CD14-positive monocyte (primary cell): ENCODE measurements around the gene ATE1. TPM values are rescaled to one million over a fixed set of nuclear protein-coding genes. Genes with fewer than 3 reads are reported as not detected.
"Not testable (repeated sequence)": the region's sequence is repeated elsewhere in the genome, so short reads cannot be mapped to it uniquely, and the experiment has no call there.

ENCODE experiments used
- DNase-seq, 3 donors: peaks; one replicate each; pipeline ENCODE4 v3.0.0-alpha.2; 2011 to 2022
- H2AFZ ChIP-seq: 2 replicates; pipeline ENCODE4 v1.6.0; 2012; ENCODE audit warnings: mild to moderate bottlenecking, low read depth, low read length, inconsistent platforms; ENCODE audit not compliant: insufficient read depth, poor library complexity, severe bottlenecking
- H3K27ac ChIP-seq, 2 donors: 1 replicate in 1 of 2; 2 replicates in 1 of 2; pipeline ENCODE4 v1.5.1; 2012 to 2013; ENCODE audit warnings: low read length in 2 of 2, control low read depth in 1 of 2, inconsistent platforms in 1 of 2, low read depth in 1 of 2, mild to moderate bottlenecking in 1 of 2
- H3K27me3 ChIP-seq, 2 donors: one replicate each; pipeline versions ENCODE4 v1.6.0 to v1.6.1; 2011 to 2013; ENCODE audit warnings: low read length in 2 of 2; ENCODE audit not compliant: control insufficient read depth in 2 of 2, insufficient read depth in 2 of 2
- H3K36me3 ChIP-seq, 2 donors: replicated peaks in 1 of 2; 1 replicate in 1 of 2; 2 replicates in 1 of 2; pipeline versions ENCODE4 v1.5.1 to v1.6.1; 2012 to 2013; ENCODE audit warnings: low read length in 2 of 2, control low read depth in 1 of 2, inconsistent platforms in 1 of 2, mild to moderate bottlenecking in 1 of 2; ENCODE audit not compliant: insufficient read depth in 2 of 2, control insufficient read depth in 1 of 2
- H3K4me1 ChIP-seq, 2 donors: 1 replicate in 1 of 2; 2 replicates in 1 of 2; pipeline versions ENCODE4 v1.5.1 to v1.6.1; 2012 to 2013; ENCODE audit warnings: low read length in 2 of 2, control low read depth in 1 of 2, inconsistent platforms in 1 of 2, mild to moderate bottlenecking in 1 of 2, moderate library complexity in 1 of 2; ENCODE audit not compliant: insufficient read depth in 2 of 2, control insufficient read depth in 1 of 2
- H3K4me2 ChIP-seq: replicated peaks from 2 replicates; pipeline ENCODE3; 2012; ENCODE audit warnings: low read length, moderate library complexity, mild to moderate bottlenecking; ENCODE audit not compliant: poor library complexity, severe bottlenecking; ENCODE audit errors: extremely low read depth
- H3K4me3 ChIP-seq, 3 experiments: fragments of 200-600 bp in 1 of 3; sonication (generic) in 1 of 3; replicated peaks in 1 of 3; 1 replicate in 2 of 3; 2 replicates in 1 of 3; pipeline ENCODE4 v1.5.1; 2011 to 2013; ENCODE audit warnings: low read length in 3 of 3, mild to moderate bottlenecking in 3 of 3, control low read depth in 2 of 3, low read depth in 2 of 3, inconsistent platforms in 1 of 3, moderate library complexity in 1 of 3
- H3K79me2 ChIP-seq: 2 replicates; pipeline ENCODE4 v1.6.0; 2012; ENCODE audit warnings: mild to moderate bottlenecking, control low read depth, inconsistent platforms, low read length, moderate library complexity; ENCODE audit not compliant: insufficient read depth
- H3K9ac ChIP-seq: 2 replicates; pipeline ENCODE4 v1.6.0; 2017; ENCODE audit warnings: low read length, mild to moderate bottlenecking; ENCODE audit not compliant: insufficient read depth, poor library complexity, severe bottlenecking
- H3K9me3 ChIP-seq, 2 donors: replicated peaks in 1 of 2; 1 replicate in 1 of 2; 2 replicates in 1 of 2; pipeline versions ENCODE4 v1.5.1 to v1.6.1; 2012 to 2013; ENCODE audit warnings: low read length in 2 of 2, control low read depth in 1 of 2; ENCODE audit not compliant: control insufficient read depth in 1 of 2, insufficient read depth in 1 of 2
- H4K20me1 ChIP-seq: 2 replicates; pipeline ENCODE4 v1.6.0; 2012; ENCODE audit warnings: mild to moderate bottlenecking, low read length, control low read depth, moderate library complexity; ENCODE audit not compliant: insufficient read depth
- H3K27ac Mint-ChIP-seq, 7 donors: one replicate each; pipeline ENCODE4 v1.8.0; 2020; ENCODE audit warnings: mild to moderate bottlenecking in 7 of 7, mixed read lengths in 7 of 7, moderate library complexity in 6 of 7, inconsistent platforms in 2 of 7
- H3K27me3 Mint-ChIP-seq, 3 donors: one replicate each; pipeline ENCODE4 v1.8.0; 2021 to 2022; ENCODE audit warnings: low read depth in 3 of 3, mild to moderate bottlenecking in 3 of 3, mixed read lengths in 3 of 3, moderate library complexity in 3 of 3, inconsistent platforms in 1 of 3
- H3K36me3 Mint-ChIP-seq, 2 donors: one replicate each; pipeline ENCODE4 v1.8.0; 2020; ENCODE audit warnings: mixed read lengths in 2 of 2, inconsistent platforms in 1 of 2, mild to moderate bottlenecking in 1 of 2
- H3K4me1 Mint-ChIP-seq: one replicate; pipeline ENCODE4 v1.8.0; 2020; ENCODE audit warnings: mild to moderate bottlenecking, mixed read lengths
- H3K4me3 Mint-ChIP-seq, 2 donors: one replicate each; pipeline ENCODE4 v1.8.0; 2020; ENCODE audit warnings: mild to moderate bottlenecking in 2 of 2, mixed read lengths in 2 of 2, moderate library complexity in 1 of 2
- H3K9me3 Mint-ChIP-seq, 7 donors: one replicate each; pipeline ENCODE4 v1.8.0; 2020 to 2022; ENCODE audit warnings: mixed read lengths in 7 of 7, mild to moderate bottlenecking in 6 of 7, moderate library complexity in 6 of 7, inconsistent platforms in 2 of 7
- WGBS: methylation state at CpG from one replicate; pipeline ENCODE4 v1.1.5; 2013; ENCODE audit warnings: missing lambda C conversion rate; ENCODE audit not compliant: insufficient coverage; 5-methylcytosine and 5-hydroxymethylcytosine counted together
- intact Hi-C, 2 donors: fragments of 100-400 bp; cut with micrococcal nuclease; formaldehyde crosslinking; loops; one replicate each; pipeline versions ENCODE4 v1.15.0 to v1.15.1; 2023
- polyA plus RNA-seq, 3 donors: library from polyadenylated mRNA; depleted of rRNA in 1 of 3; unstranded in 2 of 3; stranded (reverse) in 1 of 3; fragments of 300-500 nt in 2 of 3; fragments of >200 nt in 1 of 3; fragmentation: Illumina TruSeq in 2 of 3; gene quantifications; 1 replicate in 2 of 3; 2 replicates in 1 of 3; pipeline ENCODE4 v1.2.3, GENCODE V29; 2012 to 2021
- TF ChIP-seq, protein P1 (sequence below): fragments of 200-600 bp; IDR thresholded peaks from one replicate; pipeline ENCODE4 v1.8.0; 2022; ENCODE audit warnings: antibody characterized with exemption, mild to moderate bottlenecking

The ATE1 gene
- polyA plus RNA-seq, 3 donors, result 9.2 to 19.5 (median 15.8) TPM

DNA sequence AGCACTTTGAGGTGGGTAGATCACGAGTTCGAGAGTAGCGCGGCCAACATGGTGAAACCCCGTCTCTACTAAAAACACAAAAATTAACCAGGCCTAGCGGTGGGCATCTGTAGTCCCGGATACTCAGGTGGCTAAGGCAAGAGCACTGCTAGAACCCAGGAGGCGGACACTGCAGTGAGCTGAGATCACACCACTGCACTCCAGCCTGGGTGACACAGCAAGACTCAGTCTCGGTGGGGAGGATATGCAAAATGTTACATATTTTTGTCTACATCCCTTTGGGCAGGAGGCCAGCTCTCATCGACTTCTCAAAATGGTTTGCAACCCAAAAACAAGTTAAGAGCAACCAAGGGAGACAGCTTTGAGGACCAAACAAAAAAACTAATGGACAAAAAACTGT, 8.2 kb downstream of the ATE1 start:
- peak overlapping the region in 1 of 7 donors; percentile 18 for H3K27ac Mint-ChIP-seq
- Histone ChIP-seq H3K27me3 (no peaks in the 10 kb centered on the region), H3K4me1 (no peaks in the 10 kb centered on the region), H3K79me2 (no peaks in the 10 kb centered on the region), H3K27ac (no peak overlapping the region), H4K20me1 (no peaks in the 10 kb centered on the region), H3K4me3 (no peak overlapping the region), H3K9me3 (no peaks in the 10 kb centered on the region), H3K36me3 (peaks cover 16 to 64% of the 10 kb centered on the region in 2 donors), H3K9ac (no peak overlapping the region), H2AFZ (no peak overlapping the region), H3K4me2 (no peak overlapping the region)
- no peaks in the 10 kb centered on the region for H3K27me3 Mint-ChIP-seq
- WGBS, result 100% methylated on average over 6 of the region's 10 CpGs
- peaks cover 0 to 10% (median 2%) of the 10 kb centered on the region in 7 donors for H3K9me3 Mint-ChIP-seq
- intact Hi-C loops, result loop anchor here in 1 of 2 donors (10.0 kb wide), 1 partner anchor 1085 kb away; the partner anchor contains the start of genes ACADSB and IKZF5
- DNase-seq, result no peak
- no peak overlapping the region for H3K4me3 Mint-ChIP-seq
- TF ChIP-seq, protein P1, sequence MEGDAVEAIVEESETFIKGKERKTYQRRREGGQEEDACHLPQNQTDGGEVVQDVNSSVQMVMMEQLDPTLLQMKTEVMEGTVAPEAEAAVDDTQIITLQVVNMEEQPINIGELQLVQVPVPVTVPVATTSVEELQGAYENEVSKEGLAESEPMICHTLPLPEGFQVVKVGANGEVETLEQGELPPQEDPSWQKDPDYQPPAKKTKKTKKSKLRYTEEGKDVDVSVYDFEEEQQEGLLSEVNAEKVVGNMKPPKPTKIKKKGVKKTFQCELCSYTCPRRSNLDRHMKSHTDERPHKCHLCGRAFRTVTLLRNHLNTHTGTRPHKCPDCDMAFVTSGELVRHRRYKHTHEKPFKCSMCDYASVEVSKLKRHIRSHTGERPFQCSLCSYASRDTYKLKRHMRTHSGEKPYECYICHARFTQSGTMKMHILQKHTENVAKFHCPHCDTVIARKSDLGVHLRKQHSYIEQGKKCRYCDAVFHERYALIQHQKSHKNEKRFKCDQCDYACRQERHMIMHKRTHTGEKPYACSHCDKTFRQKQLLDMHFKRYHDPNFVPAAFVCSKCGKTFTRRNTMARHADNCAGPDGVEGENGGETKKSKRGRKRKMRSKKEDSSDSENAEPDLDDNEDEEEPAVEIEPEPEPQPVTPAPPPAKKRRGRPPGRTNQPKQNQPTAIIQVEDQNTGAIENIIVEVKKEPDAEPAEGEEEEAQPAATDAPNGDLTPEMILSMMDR, result no peak
- peaks cover 56 to 73% of the 10 kb centered on the region in 2 donors for H3K36me3 Mint-ChIP-seq
- no peaks in the 10 kb centered on the region for H3K4me1 Mint-ChIP-seq

DNA sequence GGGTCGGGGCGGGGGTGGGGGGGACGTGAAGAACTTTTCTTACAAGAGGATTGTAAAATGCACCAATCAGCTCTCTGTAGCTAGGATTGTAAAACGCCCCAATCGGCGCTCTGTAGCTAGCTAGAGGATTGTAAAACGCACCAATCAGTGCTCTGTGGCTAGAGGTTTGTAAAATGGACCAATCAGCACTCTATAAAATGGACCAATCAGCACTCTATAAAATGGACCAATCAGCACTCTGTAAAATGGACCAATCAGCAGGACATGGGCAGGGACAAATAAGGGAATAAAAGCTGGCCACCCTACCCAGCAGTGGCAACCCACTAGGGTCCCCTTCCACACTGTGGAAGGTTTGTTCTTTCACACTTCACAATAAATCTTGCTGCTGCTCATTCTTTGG, 9.0 kb downstream of the ATE1 start:
- H2AFZ ChIP-seq, DNase-seq, H3K4me3 ChIP-seq, H3K9me3 ChIP-seq, H3K4me3 Mint-ChIP-seq, intact Hi-C loops, H3K9ac ChIP-seq, H3K4me1 ChIP-seq, H3K79me2 ChIP-seq, H3K27me3 Mint-ChIP-seq, H3K4me2 ChIP-seq, H3K27me3 ChIP-seq, H4K20me1 ChIP-seq, H3K4me1 Mint-ChIP-seq, H3K27ac ChIP-seq: not testable (repeated sequence)
- H3K36me3 Mint-ChIP-seq, result peaks cover 56 to 82% of the 10 kb centered on the region in 2 donors
- peaks cover 16 to 67% of the 10 kb centered on the region in 2 donors for H3K36me3 ChIP-seq
- peak overlapping the region in 1 of 7 donors; percentile 50 for H3K27ac Mint-ChIP-seq
- peaks cover 0 to 10% (median 2%) of the 10 kb centered on the region in 7 donors for H3K9me3 Mint-ChIP-seq
- WGBS, result no CpG with 5 or more reads among the region's 7 CpGs
